ENCODE results near the gene WDR33.
"Not testable (repeated sequence)": the region's sequence is repeated elsewhere in the genome, so short reads cannot be mapped to it uniquely, and the experiment has no call there.

DNA sequence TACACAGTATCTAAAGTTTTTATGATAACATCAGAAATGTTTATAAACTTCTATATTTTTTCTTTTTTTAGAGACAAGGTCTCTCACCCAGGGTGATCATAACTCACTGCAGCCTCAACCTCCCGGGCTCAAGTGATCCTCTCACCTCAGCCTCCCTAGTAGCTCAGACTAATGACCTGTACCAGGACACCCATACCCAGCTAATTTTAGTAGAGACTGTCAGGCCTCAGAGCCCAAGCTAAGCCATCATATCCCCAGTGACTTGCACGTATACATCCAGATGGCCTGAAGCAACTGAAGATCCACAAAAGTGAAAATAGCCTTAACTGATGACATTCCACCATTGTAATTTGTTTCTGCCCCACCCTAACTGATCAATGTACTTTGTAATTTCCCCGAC, 1.5 kb upstream of the WDR33 start:
- TF ChIP-seq CTCF, EP300, POLR2A (IDR thresholded peaks at IDR 0.05): not testable (repeated sequence)
